Nephron (organoid): ENCODE data around the gene PDE4D.

Source experiments
- H3K27ac Mint-ChIP-seq, 3 experiments: 2 replicates each; pipeline ENCODE4 v1.8.0; 2020; ENCODE audit warnings: mixed read lengths in 3 of 3, mild to moderate bottlenecking in 2 of 3, moderate library complexity in 1 of 3
- H3K27me3 Mint-ChIP-seq: 2 replicates; pipeline ENCODE4 v1.8.0; 2021; ENCODE audit warnings: low read depth, mild to moderate bottlenecking, moderate library complexity, mixed read lengths
- H3K36me3 Mint-ChIP-seq: 2 replicates; pipeline ENCODE4 v1.8.0; 2020; ENCODE audit warnings: low read depth, mixed read lengths
- H3K4me1 Mint-ChIP-seq: 2 replicates; pipeline ENCODE4 v1.8.0; 2020; ENCODE audit warnings: mixed read lengths
- H3K4me3 Mint-ChIP-seq, 3 experiments: 2 replicates each; pipeline ENCODE4 v1.8.0; 2020; ENCODE audit warnings: mild to moderate bottlenecking in 3 of 3, mixed read lengths in 3 of 3, moderate library complexity in 2 of 3
- H3K9me3 Mint-ChIP-seq: 2 replicates; pipeline ENCODE4 v1.8.0; 2020; ENCODE audit warnings: mixed read lengths
- CTCF ChIP-seq, 3 experiments: fragments of 200-600 bp; sonication (generic); IDR thresholded peaks; one replicate each; pipeline ENCODE4 v1.5.0; 2021; ENCODE audit warnings: antibody characterized with exemption in 3 of 3; ENCODE audit not compliant: unreplicated experiment in 3 of 3

Gene PDE4D

GRCh38 chr5:59729820-59730219 lies 163.7 kb downstream of the PDE4D start:
- H3K27me3 Mint-ChIP-seq, result peaks cover 3% of the 10 kb centered on the region
- no peak overlapping the region for H3K27ac Mint-ChIP-seq
- H3K4me1 Mint-ChIP-seq, result peaks cover 25% of the 10 kb centered on the region
- H3K36me3 Mint-ChIP-seq, result no peaks in the 10 kb centered on the region
- no peaks in the 10 kb centered on the region for H3K9me3 Mint-ChIP-seq
- TF ChIP-seq CTCF (IDR thresholded peaks at IDR 0.05; ENCODE audit: unreplicated experiment in 3 of 3), result no peak
- H3K4me3 Mint-ChIP-seq, result no peak overlapping the region

- Mint-ChIP-seq H3K27ac (no peak overlapping the region), H3K36me3 (no peaks in the 10 kb centered on the region), H3K9me3 (no peaks in the 10 kb centered on the region), H3K4me1 (peaks cover 25% of the 10 kb centered on the region), H3K27me3 (peaks cover 4% of the 10 kb centered on the region), H3K4me3 (no peak overlapping the region)
- TF ChIP-seq CTCF (IDR thresholded peaks at IDR 0.05; ENCODE audit: unreplicated experiment in 3 of 3), result no peak
Observed at GRCh38 chr5:59729357-59729756, 164.2 kb downstream of the PDE4D start.

GRCh38 chr5:59728356-59728755 lies 165.2 kb downstream of the PDE4D start:
- TF ChIP-seq CTCF (IDR thresholded peaks at IDR 0.05; ENCODE audit: unreplicated experiment in 3 of 3), result no peak
- H3K4me3 Mint-ChIP-seq, result no peak overlapping the region

GRCh38 chr5:59727186-59727585 lies 166.3 kb downstream of the PDE4D start:
- no peak for TF ChIP-seq CTCF (IDR thresholded peaks at IDR 0.05; ENCODE audit: unreplicated experiment in 3 of 3)
- Mint-ChIP-seq H3K9me3 (no peaks in the 10 kb centered on the region), H3K27me3 (peaks cover 4% of the 10 kb centered on the region), H3K36me3 (no peaks in the 10 kb centered on the region), H3K27ac (no peak overlapping the region), H3K4me1 (peaks cover 21% of the 10 kb centered on the region), H3K4me3 (no peak overlapping the region)

More at GRCh38 chr5:59728356-59728755, 165.2 kb downstream of the PDE4D start:
- no peaks in the 10 kb centered on the region for H3K9me3 Mint-ChIP-seq
- H3K27ac Mint-ChIP-seq, result peak overlapping the region in 2 of 3 experiments; percentile 7 to 54
- H3K36me3 Mint-ChIP-seq, result no peaks in the 10 kb centered on the region
- H3K4me1 Mint-ChIP-seq, result peaks cover 21% of the 10 kb centered on the region
- H3K27me3 Mint-ChIP-seq, result peaks cover 4% of the 10 kb centered on the region

GRCh38 chr5:59725392-59725767 lies 168.1 kb downstream of the PDE4D start:
- no peaks in the 10 kb centered on the region for H3K9me3 Mint-ChIP-seq
- peaks cover 21% of the 10 kb centered on the region for H3K4me1 Mint-ChIP-seq
- peaks cover 4% of the 10 kb centered on the region for H3K27me3 Mint-ChIP-seq
- no peaks in the 10 kb centered on the region for H3K36me3 Mint-ChIP-seq
- no peak overlapping the region for H3K4me3 Mint-ChIP-seq
- H3K27ac Mint-ChIP-seq, result peak overlapping the region; percentile 87 to 97 (median 92)
- no peak for TF ChIP-seq CTCF (IDR thresholded peaks at IDR 0.05; ENCODE audit: unreplicated experiment in 3 of 3)

- Mint-ChIP-seq H3K9me3 (no peaks in the 10 kb centered on the region), H3K27ac (peak overlapping the region; percentile 87 to 97 (median 92)), H3K27me3 (peaks cover 4% of the 10 kb centered on the region), H3K36me3 (no peaks in the 10 kb centered on the region), H3K4me1 (peaks cover 21% of the 10 kb centered on the region), H3K4me3 (no peak overlapping the region)
- peak; percentile 33 to 62 (median 47) for TF ChIP-seq CTCF (IDR thresholded peaks at IDR 0.05; ENCODE audit: unreplicated experiment in 3 of 3)
Observed at GRCh38 chr5:59724482-59725391, 168.8 kb downstream of the PDE4D start.
